GM12875 (cell line): ENCODE results near the gene IRX4.
"Not testable (repeated sequence)": the region's sequence is repeated elsewhere in the genome, so short reads cannot be mapped to it uniquely, and the experiment has no call there.

ENCODE experiments used
- H3K4me3 ChIP-seq: one replicate; pipeline ENCODE4 v1.5.1; 2011; ENCODE audit warnings: low read depth, low read length, control low read depth
- CTCF ChIP-seq: IDR thresholded peaks from 2 replicates; pipeline ENCODE4 v1.5.1; 2011; ENCODE audit warnings: low read depth, mild to moderate bottlenecking, control low read depth, inconsistent platforms, low read length, moderate library complexity, borderline replicate concordance; ENCODE audit not compliant: insufficient read depth

IRX4 gene

GRCh38 chr5:1875843-1876659 is 6.7 kb downstream of the IRX4 start:
- TF ChIP-seq CTCF, result no peak
- H3K4me3 ChIP-seq, result no peak overlapping the region

GRCh38 chr5:1875281-1875842 is 7.4 kb downstream of the IRX4 start:
- H3K4me3 ChIP-seq, result no peak overlapping the region
- no peak for TF ChIP-seq CTCF

- TF ChIP-seq CTCF, result no peak
- no peak overlapping the region for H3K4me3 ChIP-seq
These were observed 7.9 kb downstream of the IRX4 start for GRCh38 chr5:1874771-1875220.

GRCh38 chr5:1874348-1874747 is 8.4 kb downstream of the IRX4 start:
- TF ChIP-seq CTCF, result no peak
- no peak overlapping the region for H3K4me3 ChIP-seq

GRCh38 chr5:1873243-1873959 is 9.3 kb downstream of the IRX4 start:
- H3K4me3 ChIP-seq, result no peak overlapping the region
- no peak for TF ChIP-seq CTCF

- no peak overlapping the region for H3K4me3 ChIP-seq
- TF ChIP-seq CTCF, result no peak
These were observed 11.3 kb downstream of the IRX4 start for GRCh38 chr5:1871441-1871840.

- H3K4me3 ChIP-seq, result not testable (repeated sequence)
These were observed 12.1 kb downstream of the IRX4 start for GRCh38 chr5:1870435-1871272.
